GM19452 (cell line): ENCODE data around the gene MSL3.

Source experiments
- ATAC-seq: cut with Tn5 transposase; IDR thresholded peaks from one replicate; pipeline ENCODE4 v1.9.1; 2021; ENCODE audit not compliant: unreplicated experiment

Gene MSL3

DNA sequence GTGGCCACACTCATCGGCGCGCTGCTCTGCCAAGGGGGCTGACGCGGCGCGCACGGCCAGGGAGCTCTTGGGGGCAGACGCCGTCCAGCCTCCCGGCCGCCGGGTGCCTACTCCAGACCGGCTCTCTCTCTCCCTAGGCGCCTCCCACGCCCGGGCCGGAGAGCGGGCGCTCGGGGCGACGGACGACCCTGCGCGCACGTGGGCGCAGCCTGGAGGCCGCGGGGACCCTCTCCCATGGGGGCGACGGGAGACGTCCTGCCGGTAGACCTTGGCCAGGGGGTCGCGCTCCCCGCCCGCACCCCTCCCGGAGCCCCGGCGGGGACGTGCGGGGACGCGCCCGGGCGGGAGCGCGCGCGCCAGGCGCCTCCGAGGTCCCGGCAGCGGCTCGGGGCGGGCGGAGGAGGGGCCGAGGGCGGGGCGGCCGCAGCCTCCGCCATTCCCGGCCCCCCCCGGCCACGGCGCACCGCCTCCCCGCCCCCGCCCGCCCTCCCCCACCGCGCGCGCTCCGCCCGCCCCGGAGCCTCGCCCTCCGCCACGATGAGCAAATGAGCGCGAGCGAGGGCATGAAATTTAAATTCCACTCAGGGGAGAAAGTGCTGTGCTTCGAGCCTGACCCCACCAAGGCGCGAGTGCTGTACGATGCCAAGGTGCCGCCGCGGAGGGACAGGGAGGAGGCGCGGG lies at the start of gene MSL3:
MSL3 (plus strand) TSS at position 519 of the 681 bp plus-strand sequence; CDS start at position 546, 27 bp downstream.
- peak; percentile 35 for ATAC-seq

GRCh38 chrX:11722304-11722703 lies 35.7 kb upstream of the MSL3 start:
- ATAC-seq: no peak

- no peak for ATAC-seq
These were observed 33.7 kb upstream of the MSL3 start for GRCh38 chrX:11724122-11725017.

DNA sequence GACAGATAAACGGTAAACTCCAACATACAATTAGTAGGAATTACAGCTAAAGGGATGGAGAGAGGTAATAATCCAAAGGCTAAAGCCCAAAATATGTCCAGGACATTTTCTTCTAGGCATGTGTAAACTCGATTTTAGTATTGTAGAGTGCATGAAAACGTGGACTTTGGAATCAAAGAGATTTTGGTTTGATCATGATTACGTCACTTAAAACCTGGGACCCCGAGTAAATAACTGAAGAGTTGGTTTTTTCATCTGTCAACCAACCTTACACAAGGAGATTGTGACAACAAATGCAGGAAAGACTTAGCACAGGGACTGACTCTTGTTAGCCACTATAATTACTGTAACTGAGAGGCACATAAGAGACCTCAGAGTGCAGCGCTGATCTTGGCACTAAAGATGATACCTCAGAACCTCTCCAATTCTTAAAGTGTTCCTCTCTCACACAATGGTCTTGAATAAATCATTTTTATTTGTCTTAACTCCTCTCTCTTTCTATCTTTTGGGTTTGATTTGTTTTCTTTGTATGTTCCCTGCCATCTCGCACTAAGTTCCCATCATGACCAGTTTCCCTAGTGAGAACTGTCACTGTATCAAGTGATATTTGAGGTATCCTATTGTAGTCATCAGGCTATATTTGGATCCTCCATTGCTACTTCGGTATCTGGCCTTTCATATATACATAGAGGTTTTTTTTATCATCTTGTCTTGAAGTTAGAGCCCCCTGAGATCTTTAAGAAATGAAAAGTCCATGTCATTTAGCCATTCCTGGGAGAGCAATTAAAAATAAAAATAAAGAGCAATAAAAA lies 32.2 kb upstream of the MSL3 start:
- ATAC-seq: no peak

DNA sequence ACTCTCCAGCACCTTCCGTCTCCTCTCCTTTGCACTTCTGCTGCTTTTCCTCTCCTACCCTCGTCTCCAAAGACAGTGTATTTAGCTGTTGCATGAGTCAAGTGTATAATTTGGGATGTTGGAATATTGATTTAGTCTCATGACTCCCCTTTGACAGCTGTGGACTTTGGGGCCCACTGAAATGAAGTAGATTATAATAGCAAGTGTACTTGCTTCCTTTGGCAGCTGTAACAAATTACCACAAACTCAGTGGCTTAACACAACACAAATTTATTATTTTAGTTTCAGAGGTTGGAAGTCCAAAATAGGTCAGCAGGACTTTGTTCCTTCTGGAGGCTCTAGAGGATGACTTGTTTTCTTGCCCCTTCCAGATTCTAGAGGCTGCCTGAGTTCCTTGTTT lies 29.5 kb upstream of the MSL3 start:
- no peak for ATAC-seq

DNA sequence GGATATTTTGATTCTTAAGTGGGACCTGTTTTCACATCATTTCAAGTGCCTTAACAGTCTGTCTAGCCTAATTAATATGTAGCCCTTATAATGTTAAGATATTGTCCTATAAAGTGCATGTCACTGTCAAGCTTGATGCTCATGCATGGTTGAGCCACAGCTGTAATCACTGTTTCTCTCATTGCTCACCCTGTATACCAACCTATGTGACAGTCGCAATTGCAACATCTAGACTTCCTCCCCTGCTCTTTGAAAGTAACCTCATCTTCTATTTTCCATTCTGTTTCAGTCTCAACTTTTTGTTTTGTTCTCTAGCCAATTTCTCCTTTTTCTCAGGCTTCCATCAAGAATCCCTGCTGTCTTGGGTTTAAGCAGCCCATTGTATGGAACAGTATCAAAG lies 24.4 kb upstream of the MSL3 start:
- ATAC-seq: no peak

GRCh38 chrX:11739776-11740175 lies 18.3 kb upstream of the MSL3 start:
- peak; percentile 54 for ATAC-seq

DNA sequence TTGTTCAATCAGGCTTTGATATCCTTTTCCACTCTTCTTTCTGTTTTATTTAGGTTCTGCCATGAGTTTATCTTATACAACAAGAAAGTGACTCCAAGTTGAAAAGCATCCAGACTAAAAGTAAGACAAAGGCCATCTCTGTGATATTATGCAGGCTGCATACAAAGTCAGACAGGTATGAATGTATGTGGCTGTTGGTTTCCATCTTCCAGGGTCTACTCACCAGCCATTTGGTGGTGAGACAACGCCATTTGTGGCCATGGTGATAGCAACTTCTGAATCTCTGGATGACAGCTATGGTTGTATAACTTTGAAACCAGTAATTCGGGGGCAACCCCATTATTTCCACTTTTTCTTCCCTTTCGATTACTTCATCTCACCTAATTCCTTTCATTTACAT lies 17.2 kb upstream of the MSL3 start:
- ATAC-seq: no peak

- no peak for ATAC-seq
These were observed 16.5 kb upstream of the MSL3 start for GRCh38 chrX:11741574-11741973.

DNA sequence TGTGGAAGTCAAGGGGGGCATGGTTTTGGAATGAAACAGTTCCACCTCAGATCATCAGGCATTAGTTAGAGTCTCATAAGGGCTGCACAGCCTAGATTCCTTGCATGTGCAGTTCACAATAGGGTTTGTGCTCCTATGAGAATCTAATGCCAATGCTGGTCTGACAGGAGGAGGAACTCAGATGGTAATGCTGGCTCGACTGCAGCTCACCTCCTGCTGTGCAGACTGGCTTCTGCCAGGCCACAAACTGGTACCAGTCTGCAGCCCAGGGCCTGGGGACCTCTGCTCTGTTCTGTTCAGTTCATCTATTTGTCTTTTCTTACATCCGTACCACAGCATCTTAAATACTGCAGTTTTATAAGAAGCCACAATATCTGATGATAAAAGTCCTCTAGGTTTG lies 12.2 kb upstream of the MSL3 start:
- ATAC-seq: no peak

DNA sequence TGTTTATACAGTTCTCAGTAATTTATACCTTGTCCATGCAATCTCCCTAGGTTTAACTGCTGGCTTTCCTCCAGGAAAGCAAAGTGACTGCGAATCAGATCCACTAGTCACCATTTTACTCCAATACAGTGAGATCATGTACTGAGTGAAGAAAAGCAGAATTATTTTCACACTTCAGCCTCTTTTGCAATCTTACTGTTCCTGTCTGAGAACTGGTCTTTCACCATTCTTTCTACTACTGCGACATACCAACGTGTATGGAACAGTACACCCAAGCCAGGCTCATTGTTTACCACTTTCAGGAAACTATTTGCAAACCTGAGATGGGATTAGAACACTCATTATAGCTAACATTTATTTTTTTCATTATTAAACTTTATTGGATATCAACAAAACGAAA lies 8.0 kb upstream of the MSL3 start:
- no peak for ATAC-seq

DNA sequence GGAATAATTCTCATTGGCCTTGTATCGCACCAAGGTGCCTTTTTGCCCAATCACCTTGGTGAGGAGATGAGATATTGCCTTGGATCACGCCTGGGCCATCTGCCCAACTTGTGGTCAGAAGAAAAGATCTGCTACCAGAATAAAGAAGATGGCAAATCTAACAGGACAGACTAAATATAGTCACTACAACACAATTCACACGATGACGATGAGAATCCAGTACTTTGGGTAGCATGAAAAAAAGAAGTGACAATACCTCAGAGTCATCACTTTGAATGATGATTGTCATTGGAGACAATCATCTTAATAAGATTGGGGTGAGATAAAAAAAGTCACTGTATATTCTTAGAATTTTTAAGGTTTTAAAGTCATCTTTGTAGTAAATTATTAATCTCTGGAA lies 7.3 kb upstream of the MSL3 start:
- no peak for ATAC-seq

DNA sequence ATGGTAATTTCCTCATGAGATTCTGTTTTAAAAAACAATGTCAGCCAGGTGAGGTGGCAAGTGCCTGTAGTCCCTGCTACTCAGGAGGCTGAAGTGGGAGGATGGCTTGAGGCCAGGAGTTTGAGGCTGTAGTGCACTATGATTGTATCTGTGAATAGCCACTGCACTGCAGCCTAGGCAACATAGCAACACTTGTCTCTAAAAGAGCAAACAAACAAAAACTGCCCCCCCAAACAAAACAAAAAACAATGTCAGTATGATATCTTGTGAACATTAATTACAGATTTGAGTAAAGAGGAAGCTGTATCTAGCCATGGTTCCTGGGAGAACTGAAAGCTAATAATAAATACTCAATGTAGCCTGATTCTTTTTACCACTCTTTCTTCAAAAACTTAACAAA lies 6.8 kb upstream of the MSL3 start:
- no peak for ATAC-seq

DNA sequence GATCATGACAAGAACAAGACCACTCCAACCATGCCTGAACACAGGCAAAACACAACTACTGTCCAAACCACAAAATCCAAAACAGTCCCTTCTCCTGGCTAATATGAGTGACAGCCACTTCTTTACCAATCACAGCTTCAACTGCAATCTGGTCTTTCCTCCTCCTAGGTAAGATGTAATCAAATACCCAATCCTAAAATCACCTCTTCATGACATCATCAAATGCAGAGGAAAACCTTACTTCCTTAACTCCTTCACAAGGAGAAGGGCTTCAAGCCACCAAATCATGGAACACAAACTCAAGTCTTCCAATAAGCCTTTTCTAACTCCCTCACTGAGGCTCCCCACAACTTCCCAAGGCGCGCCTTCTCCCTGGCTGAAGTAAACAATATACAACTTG lies 4.4 kb upstream of the MSL3 start:
- no peak for ATAC-seq

DNA sequence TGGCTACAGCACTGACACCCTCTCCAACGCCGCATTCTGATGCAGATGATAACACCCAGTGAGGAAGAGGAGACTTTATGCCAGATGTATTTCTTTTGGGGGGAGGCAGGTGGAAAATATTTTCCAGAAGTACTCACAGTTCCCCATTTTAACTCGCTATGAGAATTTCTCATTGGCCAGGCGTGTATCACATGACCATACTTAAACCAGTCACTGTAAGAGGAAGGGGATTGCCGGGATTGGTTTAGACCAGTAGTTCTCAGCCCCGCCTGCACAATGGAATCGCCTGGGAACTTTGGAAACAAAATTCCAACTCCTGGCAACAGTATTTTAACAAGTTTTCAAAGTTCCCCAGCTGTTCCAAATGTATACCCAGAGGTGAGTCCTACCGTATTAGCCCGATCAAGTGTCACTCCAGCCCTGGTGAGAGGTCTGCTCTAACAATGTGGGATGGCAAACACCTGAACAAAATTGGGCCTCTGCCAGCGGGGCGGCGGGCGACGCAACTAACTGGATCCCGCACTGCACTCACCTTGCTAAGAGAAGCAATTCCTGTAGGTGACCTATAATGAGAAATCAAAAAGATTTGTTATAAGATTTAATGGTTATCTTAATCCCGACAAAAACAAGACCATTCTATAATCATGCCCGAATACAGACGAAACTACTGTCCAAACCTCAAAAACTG lies 2.9 kb upstream of the MSL3 start:
- ATAC-seq: no peak

- ATAC-seq: no peak
These were observed 2.3 kb upstream of the MSL3 start for GRCh38 chrX:11755724-11756123.

DNA sequence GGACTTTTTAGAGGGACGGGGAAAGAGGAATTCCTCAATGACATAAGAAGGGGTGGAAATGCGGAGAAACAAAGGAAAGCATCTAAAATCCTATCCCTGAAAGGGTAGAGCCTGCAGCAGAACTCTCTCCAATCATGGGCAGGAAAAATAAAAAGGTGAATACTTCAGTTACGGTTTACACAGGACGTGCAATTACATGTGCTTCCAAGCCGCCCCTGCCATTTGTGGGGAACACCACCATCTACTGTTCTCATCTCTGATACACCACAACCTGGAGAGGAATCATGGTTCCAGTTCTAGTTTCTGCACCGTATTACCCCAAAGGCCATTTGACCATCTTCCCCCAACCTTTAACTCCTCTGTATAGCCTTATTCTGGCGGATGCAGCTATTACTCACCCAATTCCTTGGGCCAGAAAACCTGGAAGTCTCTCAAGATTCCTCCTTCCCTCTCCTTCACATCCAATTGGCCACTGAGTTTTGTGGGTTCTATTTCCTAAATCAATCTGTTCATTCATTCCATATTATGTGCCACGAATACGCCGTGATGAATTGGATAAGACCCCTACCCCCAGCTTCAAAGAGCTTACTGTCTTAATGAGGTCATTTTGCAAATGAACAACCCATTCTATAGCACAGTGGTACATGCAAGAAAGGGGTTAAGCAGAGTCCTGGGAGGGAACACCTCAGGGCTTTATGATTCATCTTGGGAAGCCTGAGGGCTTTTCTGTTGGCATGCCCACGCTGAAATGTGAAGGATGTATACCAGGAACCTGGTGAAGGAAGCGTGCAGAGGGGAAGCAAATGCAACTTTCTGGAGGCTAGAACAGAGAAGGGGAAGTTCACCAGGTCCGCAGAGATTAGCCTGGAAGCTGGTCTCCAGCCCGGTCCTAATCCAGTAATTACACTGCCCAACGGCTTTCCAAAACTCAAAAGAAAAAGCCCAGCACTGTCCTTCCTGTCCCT lies 1.4 kb upstream of the MSL3 start:
- ATAC-seq: no peak

GRCh38 chrX:11757397-11757718 lies 679 bp upstream of the MSL3 start:
- no peak for ATAC-seq

DNA sequence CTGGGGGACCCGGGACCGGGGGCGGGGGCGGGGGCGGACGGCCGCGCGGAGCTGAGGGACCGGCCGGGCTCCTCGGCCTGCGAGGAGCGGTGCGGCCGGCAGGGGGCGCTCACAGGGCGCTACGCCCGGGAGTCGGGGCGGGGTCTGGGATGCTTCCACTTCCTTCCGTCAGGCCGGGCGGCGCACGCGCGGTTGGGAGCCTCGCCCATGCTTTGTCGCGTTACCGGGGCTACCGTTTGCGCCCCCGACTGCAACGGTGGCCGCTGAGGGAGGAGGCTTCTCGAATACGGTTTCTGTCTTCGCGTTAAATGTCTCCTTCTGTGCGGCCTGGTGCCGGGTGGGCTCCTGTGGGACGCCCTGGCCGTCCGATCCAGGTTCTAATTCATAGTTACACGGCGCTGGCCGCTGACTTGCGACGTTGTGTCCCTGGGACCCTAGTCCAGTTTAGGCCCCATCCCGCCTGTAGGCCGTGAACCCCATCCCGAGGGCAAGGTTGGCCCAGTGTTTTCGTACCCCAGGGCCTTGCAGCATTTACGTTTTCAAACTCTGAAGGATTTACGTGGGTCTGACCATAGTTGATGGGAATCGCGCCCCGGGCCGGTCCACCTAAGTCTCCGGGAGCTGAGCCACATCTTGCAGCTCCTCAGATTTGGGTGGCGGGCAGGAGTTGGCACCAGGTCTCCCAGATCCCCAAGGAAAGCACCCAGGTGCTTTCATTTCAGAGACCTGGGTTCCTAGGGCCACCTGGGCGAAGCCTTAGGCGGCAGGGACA lies 549 bp downstream of the MSL3 start:
- peak; percentile 52 for ATAC-seq

DNA sequence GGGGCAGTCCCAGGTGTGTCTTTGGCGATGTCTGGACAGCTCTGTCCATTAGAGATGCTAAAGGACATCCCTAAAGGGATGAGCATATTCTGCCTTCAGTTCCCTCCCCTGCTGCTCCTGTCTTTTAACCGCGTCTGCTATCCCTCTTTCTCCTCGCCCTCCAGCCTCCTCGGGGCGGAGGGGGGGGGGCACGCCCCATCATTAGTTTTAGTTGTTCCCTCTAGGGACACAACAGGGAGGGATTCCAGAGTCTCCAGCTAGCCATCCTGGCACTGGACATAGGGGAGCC lies 1.1 kb downstream of the MSL3 start:
- ATAC-seq: no peak
